GM19035 (cell line): Measurements from ENCODE around the gene ZBTB48.
"Not testable (repeated sequence)": the region's sequence is repeated elsewhere in the genome, so short reads cannot be mapped to it uniquely, and the experiment has no call there.

Source experiments
- ATAC-seq: cut with Tn5 transposase; IDR thresholded peaks from one replicate; pipeline ENCODE4 v1.9.1; 2021; ENCODE audit not compliant: unreplicated experiment

ZBTB48 gene

DNA sequence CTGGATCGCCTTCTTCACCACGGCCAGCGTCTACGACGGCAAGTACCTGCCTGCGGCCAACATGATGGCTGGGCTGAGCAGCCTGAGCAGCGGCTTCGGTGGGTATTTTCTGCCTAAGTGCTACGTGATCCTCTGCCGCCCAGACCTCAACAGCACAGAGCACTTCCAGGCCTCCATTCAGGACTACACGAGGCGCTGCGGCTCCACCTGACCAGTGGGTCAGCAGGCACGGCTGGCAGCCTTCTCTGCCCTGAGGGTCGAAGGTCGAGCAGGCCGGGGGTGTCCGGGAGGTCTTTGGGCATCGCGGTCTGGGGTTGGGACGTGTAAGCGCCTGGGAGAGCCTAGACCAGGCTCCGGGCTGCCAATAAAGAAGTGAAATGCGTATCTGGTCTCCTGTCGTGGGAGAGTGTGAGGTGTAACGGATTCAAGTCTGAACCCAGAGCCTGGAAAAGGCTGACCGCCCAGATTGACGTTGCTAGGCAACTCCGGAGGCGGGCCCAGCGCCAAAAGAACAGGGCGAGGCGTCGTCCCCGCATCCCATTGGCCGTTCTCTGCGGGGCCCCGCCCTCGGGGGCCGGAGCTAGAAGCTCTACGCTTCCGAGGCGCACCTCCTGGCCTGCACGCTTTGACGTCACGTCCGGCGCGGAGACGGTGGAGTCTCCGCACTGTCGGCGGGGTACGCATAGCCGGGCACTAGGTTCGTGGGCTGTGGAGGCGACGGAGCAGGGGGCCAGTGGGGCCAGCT, at the start of gene ZBTB48:
ZBTB48 (plus strand) TSS at position 621 of the 745 bp plus-strand sequence. CDS start 616 bp downstream, outside the sequence.
- ATAC-seq = peak; percentile 98

DNA sequence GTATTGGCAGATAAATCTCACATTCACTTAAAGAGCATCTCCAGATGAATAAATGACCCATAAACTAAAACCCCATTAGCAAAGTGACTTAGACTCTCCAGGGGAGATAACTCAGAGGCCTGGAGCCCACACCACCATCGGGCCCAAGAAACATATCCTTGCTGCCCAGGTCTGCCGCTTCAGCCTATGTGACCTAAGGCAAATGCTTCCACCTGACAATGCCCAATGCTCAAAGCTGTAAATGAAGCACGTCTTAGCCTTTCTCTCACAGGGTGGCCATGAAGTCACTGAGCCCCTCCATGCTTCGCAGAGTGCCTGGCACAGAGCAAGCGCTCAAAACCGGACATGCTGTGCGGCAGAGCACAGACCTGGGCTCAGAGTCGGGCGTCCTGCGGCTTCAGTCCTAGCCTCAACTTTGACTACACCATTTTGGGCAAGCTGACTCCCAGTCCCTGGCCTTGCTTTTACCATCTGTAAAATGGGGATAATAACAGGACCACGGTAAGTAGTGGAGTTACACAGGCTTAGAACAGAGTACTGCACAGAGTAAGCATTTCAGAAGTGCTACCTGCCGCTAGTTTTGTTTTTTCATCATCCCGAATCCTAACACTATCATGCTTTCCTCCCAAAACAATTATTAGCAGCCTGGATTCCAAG, 49.2 kb upstream of the ZBTB48 start:
- no peak for ATAC-seq

DNA sequence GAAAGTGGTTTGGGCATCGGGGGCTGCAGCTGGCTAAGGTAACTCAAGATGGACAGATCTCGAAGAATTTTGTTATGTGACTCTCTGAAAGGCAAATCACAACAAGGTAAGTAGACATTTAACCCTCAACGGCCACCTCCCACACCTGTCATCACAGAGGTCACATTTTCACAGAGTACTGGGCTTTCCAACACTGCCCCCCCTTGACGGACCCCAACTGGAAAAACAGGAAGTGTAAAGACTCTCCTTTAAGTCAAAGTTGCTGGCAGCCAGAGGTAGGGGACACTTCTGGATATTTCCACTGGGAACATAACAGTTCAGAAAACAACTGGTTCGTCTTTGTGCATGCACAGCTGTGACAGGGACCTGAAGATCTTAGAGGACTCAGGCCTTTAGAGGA, 47.8 kb upstream of the ZBTB48 start:
- ATAC-seq = no peak

DNA sequence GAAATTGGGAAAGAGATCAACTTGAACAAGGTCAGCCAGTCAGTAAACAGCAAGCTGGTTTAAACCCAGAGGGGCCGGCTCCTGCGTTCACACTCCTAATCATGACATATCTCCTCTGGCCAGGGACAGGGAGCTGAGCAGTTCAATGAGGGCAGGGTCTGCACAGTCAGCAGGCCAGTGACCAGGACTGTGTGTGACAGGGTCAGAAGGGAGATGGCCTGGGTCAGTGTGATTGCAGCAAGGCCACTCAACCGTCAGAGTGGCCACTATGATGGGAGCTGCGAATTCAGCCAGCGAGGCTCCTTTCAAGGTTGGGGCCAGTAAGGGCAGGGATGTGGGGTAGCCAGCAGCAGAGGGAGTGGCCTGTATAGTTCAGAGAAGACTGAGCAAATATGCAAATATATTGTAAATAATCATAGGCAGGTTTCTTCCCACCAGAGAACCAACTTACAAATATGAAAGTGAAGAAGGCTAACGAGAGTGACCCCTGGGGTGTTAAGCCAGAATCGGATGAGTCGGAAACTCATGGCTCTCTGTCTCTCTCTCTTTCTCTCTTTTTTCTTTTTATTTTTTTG, 45.5 kb upstream of the ZBTB48 start:
- no peak for ATAC-seq

DNA sequence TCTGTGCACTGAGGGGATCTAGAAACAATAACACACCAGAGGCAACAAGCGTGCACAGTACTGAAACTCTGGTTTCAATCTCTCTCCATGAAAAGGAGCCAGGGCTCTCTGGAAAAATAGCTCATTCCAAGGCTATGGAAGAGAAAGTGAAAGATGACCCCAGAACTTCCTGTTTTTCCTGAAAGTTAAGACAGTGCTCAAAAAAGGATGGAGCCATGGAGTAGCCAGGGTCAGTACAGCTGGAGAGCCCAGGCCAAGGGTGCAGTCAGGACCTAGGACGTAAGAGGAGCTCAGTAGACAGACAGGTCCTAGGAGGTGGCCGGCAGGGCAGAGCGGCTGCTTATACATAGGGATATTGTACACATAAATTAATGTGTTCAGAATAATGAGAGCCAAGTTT, 44.6 kb upstream of the ZBTB48 start:
- ATAC-seq = no peak

DNA sequence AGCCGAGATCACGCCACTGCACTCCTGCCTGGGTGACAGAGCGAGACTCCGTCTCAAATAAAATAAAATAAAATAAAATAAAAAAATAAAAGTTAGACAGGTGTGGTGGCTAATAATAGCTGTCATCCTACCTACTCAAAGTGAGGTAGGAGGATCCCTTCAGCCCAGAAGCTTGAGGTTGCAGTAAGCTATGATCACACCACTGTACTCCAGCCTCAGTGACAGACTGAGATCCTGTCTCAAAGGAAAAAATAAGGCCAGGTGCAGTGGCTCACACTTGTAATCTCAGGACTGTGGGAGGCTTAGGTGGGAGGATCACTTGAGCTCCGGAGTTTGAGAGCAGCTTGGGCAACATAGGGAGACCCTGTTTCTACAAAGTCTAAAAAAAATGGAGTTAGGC, 43.5 kb upstream of the ZBTB48 start:
- ATAC-seq = no peak

DNA sequence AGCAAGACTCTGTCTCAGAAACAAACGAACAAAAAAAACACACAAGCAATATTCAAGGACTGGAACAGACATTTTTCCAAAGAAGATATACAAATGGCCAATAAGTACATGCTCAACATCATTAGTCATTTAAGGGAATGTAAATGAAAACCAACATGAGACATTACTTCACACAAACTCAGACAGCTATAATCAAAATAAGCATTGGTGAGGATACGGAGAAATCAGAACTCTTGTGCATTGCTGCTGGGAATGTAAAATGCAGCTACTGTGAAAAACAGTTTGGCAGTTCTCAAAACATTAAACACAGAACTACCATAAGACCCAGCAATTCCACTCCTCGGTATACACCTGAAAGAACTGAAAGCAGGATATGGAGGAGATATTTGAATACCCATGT, 40.8 kb upstream of the ZBTB48 start:
- ATAC-seq = no peak

DNA sequence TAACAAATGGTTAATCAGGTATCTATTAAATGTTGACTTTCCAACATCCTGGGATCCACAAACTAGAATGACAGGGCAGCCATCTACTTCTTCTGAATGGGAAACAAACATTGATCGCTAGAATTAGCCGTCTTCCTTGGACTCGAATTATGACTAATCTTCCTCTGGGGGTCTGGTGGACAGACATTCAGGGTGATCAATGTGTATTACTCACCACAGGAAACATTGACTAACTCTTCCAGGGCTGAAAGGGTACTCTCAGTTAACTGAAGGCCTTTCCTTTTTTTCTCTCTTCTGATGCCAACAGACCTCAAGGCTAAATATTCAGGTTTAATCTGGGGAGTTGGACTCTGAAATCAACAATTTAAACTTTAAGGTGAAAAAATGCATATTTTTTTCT, 35.0 kb upstream of the ZBTB48 start:
- no peak for ATAC-seq

DNA sequence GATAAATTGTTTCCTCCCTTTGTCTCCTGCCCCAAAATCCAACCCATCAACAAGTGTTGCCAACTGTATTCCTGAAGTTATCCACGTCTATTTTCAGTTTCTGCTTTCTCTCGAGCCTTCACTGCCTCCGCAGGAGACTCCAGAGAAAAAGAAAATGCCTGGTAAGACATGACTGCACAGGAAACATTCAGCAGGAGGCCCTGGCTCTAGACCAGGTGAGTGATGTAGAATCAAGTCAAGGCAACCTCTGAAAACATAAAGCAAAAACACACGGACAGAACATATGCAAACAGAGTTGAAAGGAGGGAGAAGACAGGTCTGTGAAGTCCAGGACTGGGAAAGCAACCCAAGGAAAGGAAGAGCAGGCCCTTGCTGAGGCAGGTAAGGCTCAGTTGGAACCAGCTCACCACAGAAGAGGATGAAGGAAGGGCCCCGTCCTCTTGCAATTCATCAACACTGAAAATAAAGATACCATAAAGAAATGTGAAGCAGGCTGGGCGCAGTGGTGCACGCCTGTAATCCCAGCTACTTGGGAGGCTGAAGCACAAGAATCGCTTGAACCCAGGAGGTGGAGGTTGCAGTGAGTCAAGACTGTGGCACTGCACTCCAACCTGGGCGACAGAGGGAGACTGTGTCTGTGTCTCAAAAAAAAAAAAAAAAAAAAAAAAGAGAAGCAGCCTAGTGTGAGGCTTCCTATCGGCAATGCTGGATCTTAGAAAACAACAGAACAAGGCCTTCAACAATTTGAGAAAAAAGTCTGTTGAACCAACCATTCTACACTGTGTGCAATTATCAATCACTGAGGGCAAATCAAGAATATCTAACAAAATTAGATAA, 34.3 kb upstream of the ZBTB48 start:
- no peak for ATAC-seq

DNA sequence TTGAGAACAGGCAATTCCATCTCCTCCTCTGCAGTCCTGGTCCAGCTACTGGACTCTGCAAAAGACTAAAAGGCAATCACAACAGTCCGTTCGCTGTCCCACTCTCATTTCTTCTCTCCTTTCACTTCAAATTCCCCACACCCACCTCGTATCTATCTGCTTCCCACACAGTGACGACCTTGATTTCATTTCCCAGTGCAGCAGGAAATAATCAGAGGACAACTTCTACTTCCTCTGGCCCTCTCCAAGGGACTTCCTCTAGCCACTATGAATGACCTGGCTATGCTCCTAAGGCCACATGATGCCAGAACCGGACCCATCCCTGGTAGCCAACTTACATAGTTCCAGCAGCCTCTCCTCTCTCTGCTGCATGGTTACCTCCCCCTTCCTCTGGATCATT, 33.5 kb upstream of the ZBTB48 start:
- ATAC-seq = no peak

DNA sequence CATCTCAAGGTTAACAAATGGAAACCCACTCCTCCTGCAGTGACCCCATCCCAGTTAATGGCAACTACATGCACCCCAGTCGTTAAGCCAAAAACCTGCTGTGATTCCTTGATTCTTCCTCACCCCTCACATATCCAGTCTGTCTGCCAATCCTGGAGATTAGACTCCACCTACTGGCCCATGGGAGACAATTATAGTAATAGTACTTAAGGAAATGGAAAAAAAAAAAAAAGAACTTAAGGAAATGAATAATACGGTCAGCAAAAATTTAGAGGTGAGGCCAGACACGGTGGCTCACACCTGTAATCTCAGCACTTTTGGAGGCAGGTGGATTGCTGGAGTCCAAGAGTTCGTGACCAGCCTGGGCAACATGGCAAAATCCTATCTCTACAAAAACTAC, 32.5 kb upstream of the ZBTB48 start:
- no peak for ATAC-seq

DNA sequence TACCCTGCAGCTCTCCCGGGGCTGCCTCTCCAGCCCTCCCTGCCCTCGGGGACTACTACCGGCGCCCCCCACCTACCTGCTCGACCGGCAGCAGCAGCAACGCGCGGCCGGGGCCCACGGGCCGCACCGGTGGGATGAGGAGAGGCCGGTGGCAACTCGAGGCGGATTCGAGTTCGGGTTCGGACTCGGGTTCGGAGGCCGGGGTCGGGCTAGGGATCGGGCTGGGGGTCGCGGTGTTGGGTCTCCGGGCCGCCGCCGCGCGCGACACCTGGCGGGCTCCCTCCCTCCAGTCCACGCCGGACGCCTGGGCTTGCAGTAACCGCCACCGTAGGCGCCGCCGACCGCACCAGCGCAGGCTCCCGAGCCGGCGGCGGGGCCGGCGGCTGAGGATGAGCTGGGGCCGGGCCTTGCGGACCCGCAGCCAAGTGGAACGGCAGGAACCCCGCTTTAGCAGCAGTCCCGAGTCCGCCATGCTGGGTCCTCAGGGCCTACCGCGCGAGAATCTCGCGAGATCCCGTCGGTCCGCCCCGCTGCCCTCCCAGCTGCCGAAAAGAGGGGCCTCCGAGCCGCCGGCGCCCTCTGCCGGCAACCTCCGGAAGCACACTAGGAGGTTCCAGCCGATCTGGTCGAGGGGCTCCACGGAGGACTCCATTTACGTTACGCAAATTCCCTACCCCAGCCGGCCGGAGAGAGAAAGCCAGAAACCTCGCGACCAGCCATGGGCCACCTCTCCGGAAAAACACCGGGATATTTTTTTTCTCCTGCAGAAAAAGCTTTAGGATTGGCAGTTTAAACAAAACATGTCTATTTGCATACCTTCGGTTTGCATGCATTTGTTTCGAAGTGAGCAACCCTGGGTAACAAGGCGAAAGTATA, 25.5 kb upstream of the ZBTB48 start, which contains the start of gene NOL9:
NOL9 (minus strand) TSS at position 483 of the 876 bp plus-strand sequence; CDS start at position 472, 11 bp downstream.
- ATAC-seq = peak; percentile 92

DNA sequence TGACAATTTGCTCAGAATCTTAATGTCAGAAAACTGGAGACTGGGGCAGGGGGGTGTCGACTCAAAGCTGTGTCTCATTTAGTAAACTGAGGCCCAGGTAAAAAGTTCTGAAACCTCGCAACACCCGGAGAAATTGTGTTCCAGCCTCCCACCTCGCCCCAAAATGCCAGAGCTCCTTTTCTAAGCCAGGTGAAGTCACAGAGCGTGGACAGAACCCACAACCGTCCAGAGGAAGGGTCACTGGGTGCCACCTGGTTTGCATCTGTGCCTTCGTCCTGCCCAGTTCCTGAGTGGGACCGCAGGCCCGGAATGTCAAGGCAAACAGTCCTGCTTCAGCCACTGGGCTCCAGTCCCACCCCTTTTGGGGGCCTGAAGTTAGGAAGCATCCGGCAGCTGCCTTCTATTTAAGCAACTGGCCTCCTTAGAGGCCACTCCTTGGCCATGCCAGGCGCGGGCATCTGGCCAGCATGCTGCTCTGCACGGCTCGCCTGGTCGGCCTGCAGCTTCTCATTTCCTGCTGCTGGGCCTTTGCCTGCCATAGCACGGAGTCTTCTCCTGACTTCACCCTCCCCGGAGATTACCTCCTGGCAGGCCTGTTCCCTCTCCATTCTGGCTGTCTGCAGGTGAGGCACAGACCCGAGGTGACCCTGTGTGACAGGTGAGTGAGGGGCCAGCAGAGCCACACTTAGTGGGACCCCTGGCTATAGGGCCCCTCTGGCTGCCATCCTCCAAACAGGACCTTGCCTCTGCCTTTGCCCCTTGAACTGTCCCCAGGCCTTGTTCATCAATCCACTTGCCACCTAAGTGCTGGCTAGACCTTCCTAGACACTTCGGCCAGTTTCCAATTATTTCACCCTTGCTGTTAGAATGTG, 24.7 kb upstream of the ZBTB48 start, which contains the start of gene TAS1R1:
TAS1R1 (plus strand) TSS at position 401 of the 872 bp plus-strand sequence; CDS start at position 468, 67 bp downstream.
- ATAC-seq = no peak

DNA sequence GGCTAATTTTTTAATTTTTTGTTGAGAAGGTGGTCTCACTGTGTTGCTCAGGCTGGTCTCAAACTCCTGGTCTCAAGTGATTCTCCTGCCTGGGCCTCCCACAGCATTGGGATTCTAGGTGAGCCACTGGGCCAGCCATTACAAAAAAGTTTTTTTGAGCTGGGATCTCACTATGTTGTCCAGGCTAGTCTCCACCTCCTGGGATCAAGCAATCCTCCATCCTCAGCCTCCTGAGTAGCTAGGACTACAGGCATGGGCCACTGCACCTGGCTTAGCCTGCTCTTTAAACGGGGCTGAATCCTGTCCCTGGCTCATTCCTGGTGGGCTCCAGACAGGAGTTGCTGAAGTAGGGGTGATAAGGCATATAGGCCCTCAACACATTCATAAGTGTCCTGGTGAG, 22.2 kb upstream of the ZBTB48 start:
- ATAC-seq = no peak

DNA sequence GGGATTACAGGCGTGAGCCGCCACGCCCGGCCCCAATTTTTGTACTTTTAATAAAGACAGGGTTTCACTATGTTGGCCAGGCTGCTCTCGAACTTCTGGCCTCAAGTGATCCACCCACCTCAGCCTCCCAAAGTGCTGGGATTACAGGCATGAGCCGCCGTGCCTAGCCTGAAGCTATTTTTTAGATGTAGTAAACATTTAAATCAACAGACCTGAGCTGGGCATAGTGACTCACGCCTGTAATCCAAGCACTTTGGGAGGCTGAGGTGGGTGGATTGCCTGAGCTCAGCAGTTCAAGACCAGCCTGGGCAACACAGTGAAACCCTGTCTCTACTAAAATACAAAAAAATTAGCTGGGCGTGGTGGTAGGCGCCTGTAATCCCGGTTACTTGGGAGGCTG, 20.6 kb upstream of the ZBTB48 start:
- not testable (repeated sequence) for ATAC-seq

DNA sequence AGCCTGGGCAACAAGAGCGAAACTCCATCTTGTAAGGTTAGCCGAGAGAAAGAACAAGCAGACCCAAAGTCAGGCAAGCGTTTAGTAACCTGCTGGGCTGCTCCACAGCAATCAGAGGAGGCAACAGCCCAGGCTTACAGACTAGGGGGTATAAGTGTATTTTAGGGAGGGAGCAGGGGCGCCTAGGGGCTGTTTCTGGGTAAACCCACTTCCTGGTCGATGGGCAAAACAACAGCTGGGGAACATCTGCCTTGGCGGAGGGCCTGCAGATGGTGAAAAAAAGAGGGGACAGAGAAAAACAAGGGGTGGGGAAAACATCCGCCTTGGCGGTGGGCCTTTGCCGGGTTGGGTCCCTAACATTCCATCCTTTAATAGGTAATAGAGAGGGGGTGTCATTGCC, 19.5 kb upstream of the ZBTB48 start:
- ATAC-seq = no peak

DNA sequence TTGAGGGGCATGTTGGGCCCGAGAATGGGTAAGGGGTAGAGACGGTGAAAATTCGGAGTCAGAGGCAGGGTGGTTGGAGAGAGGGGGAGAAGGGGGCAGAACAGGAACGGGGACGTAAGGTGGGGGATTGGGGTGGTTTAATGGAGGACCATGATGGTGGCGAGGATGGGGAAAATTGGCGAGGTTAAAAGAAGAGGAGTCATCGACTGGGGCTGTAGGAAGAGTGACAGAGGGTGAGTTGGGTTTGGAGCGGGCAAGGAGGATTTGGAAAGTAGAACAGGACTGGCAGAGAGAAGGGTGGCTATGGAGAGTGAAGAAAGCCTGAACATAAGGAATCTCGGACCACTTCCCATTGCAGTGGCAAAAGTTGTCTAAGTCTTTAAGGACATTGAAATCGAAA, 10.8 kb upstream of the ZBTB48 start:
- ATAC-seq = no peak

DNA sequence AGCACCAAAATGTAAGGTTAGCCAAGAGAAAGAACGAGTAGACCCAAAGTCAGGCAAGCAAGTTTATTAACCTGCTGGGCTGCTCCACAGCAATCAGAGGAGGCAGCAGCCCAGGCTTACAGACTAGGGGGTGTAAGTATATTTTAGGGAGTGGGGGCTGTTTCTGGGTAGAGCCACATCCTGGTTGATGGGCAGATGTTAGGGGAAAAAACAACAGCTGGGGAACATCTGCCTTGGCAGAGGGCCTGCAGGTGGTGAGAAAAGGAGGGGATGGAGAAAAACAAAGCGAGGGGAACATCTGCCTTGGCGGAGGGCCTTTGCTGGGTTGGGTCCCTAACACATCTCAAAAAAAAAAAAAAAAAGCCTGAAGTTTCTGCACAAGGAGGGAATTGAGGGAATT, 9.7 kb upstream of the ZBTB48 start:
- ATAC-seq = no peak

DNA sequence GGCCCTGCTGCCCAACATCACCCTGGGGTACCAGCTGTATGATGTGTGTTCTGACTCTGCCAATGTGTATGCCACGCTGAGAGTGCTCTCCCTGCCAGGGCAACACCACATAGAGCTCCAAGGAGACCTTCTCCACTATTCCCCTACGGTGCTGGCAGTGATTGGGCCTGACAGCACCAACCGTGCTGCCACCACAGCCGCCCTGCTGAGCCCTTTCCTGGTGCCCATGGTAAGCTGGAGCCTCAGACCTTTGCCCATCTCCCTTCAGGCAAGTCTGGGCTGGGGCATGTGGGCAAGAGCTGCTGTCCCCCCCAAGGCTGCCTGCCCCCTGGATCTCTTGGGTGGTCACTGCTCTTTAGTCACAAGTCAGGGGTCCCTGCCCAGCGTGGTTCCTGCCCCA, 8.8 kb upstream of the ZBTB48 start:
- ATAC-seq = no peak
